OCI-LY1 (cell line): ENCODE results near the gene CYB561.

Experiments used
- H2AFZ ChIP-seq: fragments of 200-600 bp; sonication (generic), shearing (Covaris generic); 2 replicates; pipeline ENCODE4 v1.6.0; 2014; ENCODE audit warnings: antibody characterized with exemption, mild to moderate bottlenecking, low read length
- H3F3A ChIP-seq: fragments of 200-600 bp; sonication (generic), shearing (Covaris generic); 2 replicates; pipeline ENCODE4 v1.6.0; 2014; ENCODE audit warnings: mild to moderate bottlenecking, antibody characterized with exemption, low read length, moderate library complexity; ENCODE audit not compliant: insufficient read depth
- H3K27ac ChIP-seq: fragments of 200-600 bp; sonication (generic); 2 replicates; pipeline ENCODE4 v1.5.1; 2014; ENCODE audit warnings: low read length, mixed run types, mild to moderate bottlenecking, low read depth; ENCODE audit not compliant: poor library complexity, severe bottlenecking
- H3K27me3 ChIP-seq: fragments of 200-600 bp; sonication (generic); 2 replicates; pipeline ENCODE4 v1.6.0; 2014; ENCODE audit warnings: antibody characterized with exemption, mild to moderate bottlenecking, low read length, moderate library complexity; ENCODE audit not compliant: insufficient read depth
- H3K36me3 ChIP-seq: fragments of 200-600 bp; sonication (generic); 2 replicates; pipeline ENCODE4 v1.6.1; 2014; ENCODE audit warnings: mild to moderate bottlenecking, antibody characterized with exemption, low read length, moderate library complexity, mixed read lengths; ENCODE audit not compliant: insufficient read depth
- H3K4me1 ChIP-seq: fragments of 200-600 bp; sonication (generic); 2 replicates; pipeline ENCODE4 v1.5.1; 2014; ENCODE audit warnings: mild to moderate bottlenecking, low read length, moderate library complexity; ENCODE audit not compliant: insufficient read depth, severe bottlenecking
- H3K4me2 ChIP-seq: fragments of 200-600 bp; sonication (generic), shearing (Covaris generic); 2 replicates; pipeline ENCODE4 v1.6.1; 2014; ENCODE audit warnings: low read length
- H3K4me3 ChIP-seq: fragments of 200-600 bp; sonication (generic); 2 replicates; pipeline ENCODE4 v1.5.1; 2014; ENCODE audit warnings: low read length, low read depth, mild to moderate bottlenecking, mixed read lengths; ENCODE audit not compliant: poor library complexity, severe bottlenecking
- H3K79me2 ChIP-seq: fragments of 200-600 bp; shearing (Covaris generic); 2 replicates; pipeline ENCODE4 v1.6.1; 2016; ENCODE audit warnings: mixed run types, low read length, mixed read lengths; ENCODE audit not compliant: insufficient read depth
- H3K9ac ChIP-seq: fragments of 200-600 bp; sonication (generic), shearing (Covaris generic); 2 replicates; pipeline ENCODE4 v1.6.1; 2014; ENCODE audit warnings: mild to moderate bottlenecking, low read length, mixed read lengths
- H3K9me2 ChIP-seq: fragments of 200-600 bp; sonication (generic), shearing (Covaris generic); 2 replicates; pipeline ENCODE4 v1.6.1; 2014; ENCODE audit warnings: low read depth, mild to moderate bottlenecking, low read length, mixed read lengths
- H3K9me3 ChIP-seq: fragments of 200-600 bp; shearing (Covaris generic); 2 replicates; pipeline ENCODE4 v1.6.1; 2014; ENCODE audit warnings: low read length, mixed read lengths
- H4K20me1 ChIP-seq: fragments of 200-600 bp; sonication (generic), shearing (Covaris generic); 2 replicates; pipeline ENCODE4 v1.6.0; 2016; ENCODE audit warnings: mild to moderate bottlenecking, low read length; ENCODE audit not compliant: insufficient read depth
- EZH2 ChIP-seq: fragments of 200-600 bp; sonication (generic), shearing (Covaris generic); IDR thresholded peaks from 2 replicates; pipeline ENCODE4 v1.8.0; 2017; ENCODE audit warnings: borderline replicate concordance, mixed run types, mild to moderate bottlenecking, antibody characterized with exemption, low read length, moderate library complexity, mixed read lengths
- TF ChIP-seq, protein P1 (sequence below): fragments of 200-600 bp; sonication (generic), shearing (Covaris generic); IDR thresholded peaks from 2 replicates; pipeline ENCODE4 v1.5.1; 2017; ENCODE audit warnings: mild to moderate bottlenecking, antibody characterized with exemption, low read length, moderate library complexity, mixed read lengths

CYB561 gene

DNA sequence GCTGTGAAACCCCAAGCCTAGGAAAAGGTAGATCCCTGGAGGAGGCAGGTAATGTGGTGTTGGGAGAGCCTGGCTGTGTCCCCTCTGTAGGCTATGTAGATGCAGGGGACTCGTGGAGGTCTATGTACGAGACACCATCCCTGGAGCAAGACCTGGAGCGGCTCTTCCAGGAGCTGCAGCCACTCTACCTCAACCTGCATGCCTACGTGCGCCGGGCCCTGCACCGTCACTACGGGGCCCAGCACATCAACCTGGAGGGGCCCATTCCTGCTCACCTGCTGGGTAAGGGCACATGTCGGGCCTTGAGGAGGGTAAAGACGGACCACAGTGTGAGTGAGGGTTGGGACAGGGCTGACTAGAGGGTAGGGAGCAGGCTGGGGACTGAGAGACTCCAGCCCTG is 42.7 kb upstream of the CYB561 start:
- H3K9me3 ChIP-seq = no peaks in the 10 kb centered on the region
- H3K27me3 ChIP-seq = no peaks in the 10 kb centered on the region; the same call in 1 of the 2 replicates
- H3K79me2 ChIP-seq = no peaks in the 10 kb centered on the region
- H3K27ac ChIP-seq = no peak overlapping the region
- H3K9ac ChIP-seq = no peak overlapping the region
- H3K9me2 ChIP-seq = no peaks in the 10 kb centered on the region
- H3K4me2 ChIP-seq = no peak overlapping the region
- no peaks in the 10 kb centered on the region for H3F3A ChIP-seq
- peaks cover 5% of the 10 kb centered on the region for H3K4me1 ChIP-seq
- no peaks in the 10 kb centered on the region for H3K36me3 ChIP-seq
- no peak for TF ChIP-seq EZH2
- TF ChIP-seq, protein P1, sequence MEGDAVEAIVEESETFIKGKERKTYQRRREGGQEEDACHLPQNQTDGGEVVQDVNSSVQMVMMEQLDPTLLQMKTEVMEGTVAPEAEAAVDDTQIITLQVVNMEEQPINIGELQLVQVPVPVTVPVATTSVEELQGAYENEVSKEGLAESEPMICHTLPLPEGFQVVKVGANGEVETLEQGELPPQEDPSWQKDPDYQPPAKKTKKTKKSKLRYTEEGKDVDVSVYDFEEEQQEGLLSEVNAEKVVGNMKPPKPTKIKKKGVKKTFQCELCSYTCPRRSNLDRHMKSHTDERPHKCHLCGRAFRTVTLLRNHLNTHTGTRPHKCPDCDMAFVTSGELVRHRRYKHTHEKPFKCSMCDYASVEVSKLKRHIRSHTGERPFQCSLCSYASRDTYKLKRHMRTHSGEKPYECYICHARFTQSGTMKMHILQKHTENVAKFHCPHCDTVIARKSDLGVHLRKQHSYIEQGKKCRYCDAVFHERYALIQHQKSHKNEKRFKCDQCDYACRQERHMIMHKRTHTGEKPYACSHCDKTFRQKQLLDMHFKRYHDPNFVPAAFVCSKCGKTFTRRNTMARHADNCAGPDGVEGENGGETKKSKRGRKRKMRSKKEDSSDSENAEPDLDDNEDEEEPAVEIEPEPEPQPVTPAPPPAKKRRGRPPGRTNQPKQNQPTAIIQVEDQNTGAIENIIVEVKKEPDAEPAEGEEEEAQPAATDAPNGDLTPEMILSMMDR = no peak
- H4K20me1 ChIP-seq = no peaks in the 10 kb centered on the region
- no peak overlapping the region for H3K4me3 ChIP-seq
- no peak overlapping the region for H2AFZ ChIP-seq

DNA sequence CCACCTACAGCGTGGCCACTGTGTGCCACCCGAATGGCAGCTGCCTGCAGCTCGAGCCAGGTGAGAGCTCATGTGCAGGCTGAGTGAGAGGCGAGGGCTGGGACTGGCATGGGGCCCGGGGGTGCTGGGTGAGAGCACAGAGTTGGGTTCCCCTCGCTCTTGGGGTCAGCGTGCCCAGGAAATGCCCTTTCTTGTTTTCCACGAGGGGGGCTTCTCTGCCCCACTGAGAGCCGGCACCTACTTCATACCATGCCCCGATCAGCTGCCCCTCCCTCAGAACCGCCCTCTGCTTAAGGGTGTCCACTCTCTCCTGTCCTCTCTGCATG is 40.9 kb upstream of the CYB561 start:
- no peaks in the 10 kb centered on the region for H3K36me3 ChIP-seq
- TF ChIP-seq, protein P1 = no peak
- TF ChIP-seq EZH2 = no peak
- H3K4me2 ChIP-seq = peak overlapping the region; percentile 12; the same call in 1 of the 2 replicates
- no peaks in the 10 kb centered on the region for H3K9me2 ChIP-seq
- H3K79me2 ChIP-seq = no peaks in the 10 kb centered on the region
- H3K4me3 ChIP-seq = no peak overlapping the region
- H4K20me1 ChIP-seq = no peaks in the 10 kb centered on the region
- H3K27me3 ChIP-seq = no peaks in the 10 kb centered on the region; the same call in 1 of the 2 replicates
- no peak overlapping the region for H3K9ac ChIP-seq
- no peak overlapping the region for H2AFZ ChIP-seq
- H3K27ac ChIP-seq = no peak overlapping the region
- no peaks in the 10 kb centered on the region for H3F3A ChIP-seq
- H3K4me1 ChIP-seq = peaks cover 5% of the 10 kb centered on the region
- no peaks in the 10 kb centered on the region for H3K9me3 ChIP-seq

DNA sequence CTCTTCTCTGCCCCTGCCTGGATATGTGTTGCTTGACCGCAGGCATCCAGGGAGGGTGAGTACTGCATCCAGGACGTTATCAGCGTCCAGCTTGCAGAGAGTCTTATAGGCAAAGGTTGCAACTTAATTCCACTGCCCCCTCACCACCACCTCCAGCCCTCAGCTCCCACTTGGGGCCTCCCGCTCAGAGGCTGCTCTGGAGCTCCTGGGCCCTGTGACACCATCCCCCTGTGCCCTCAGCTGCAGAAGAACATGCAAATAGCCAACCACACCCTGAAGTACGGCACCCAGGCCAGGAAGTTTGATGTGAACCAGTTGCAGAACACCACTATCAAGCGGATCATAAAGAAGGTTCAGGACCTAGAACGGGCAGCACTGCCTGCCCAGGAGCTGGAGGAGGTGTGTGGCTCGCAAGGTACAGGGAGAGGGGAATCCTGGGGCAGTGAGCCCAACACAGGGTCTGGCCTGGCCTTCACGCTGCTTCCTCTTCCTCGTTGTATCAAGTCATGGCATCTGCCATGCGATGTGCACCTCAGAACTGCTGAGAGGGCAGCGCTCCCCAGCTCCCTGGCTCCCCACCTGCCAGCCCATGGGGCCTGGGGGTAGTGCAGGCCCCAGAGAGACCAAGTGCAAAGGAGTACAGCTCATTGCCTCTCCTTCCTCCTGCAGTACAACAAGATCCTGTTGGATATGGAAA is 40.4 kb upstream of the CYB561 start:
- Histone ChIP-seq H3K4me3 (no peak overlapping the region), H3K9me2 (no peaks in the 10 kb centered on the region), H3K9me3 (no peaks in the 10 kb centered on the region), H3K27me3 (no peaks in the 10 kb centered on the region; the same call in 1 of the 2 replicates), H3K4me1 (peaks cover 5% of the 10 kb centered on the region), H2AFZ (no peak overlapping the region), H3K27ac (no peak overlapping the region), H3K36me3 (no peaks in the 10 kb centered on the region), H3K9ac (no peak overlapping the region), H3K4me2 (peak overlapping the region; percentile 12; the same call in 1 of the 2 replicates), H4K20me1 (no peaks in the 10 kb centered on the region), H3F3A (no peaks in the 10 kb centered on the region), H3K79me2 (no peaks in the 10 kb centered on the region)
- no peak for TF ChIP-seq EZH2
- TF ChIP-seq, protein P1 = no peak
